CD4-positive, alpha-beta T cell treated with Interleukin-15 for 4 hours (primary cell): Measurements from ENCODE around the gene KLK3.
A peak's percentile ranks its signal among the peaks of the same experiment; 100 is the strongest.

Experiments
- DNase-seq: peaks from one replicate; pipeline ENCODE4 v3.0.0-alpha.2; 2020; ENCODE audit warnings: low spot score

The KLK3 gene

GRCh38 chr19:50831026-50831396 lies 23.7 kb upstream of the KLK3 start:
- DNase-seq: no peak

GRCh38 chr19:50832666-50833065 lies 22.0 kb upstream of the KLK3 start:
- no peak for DNase-seq

- no peak for DNase-seq
Measured at GRCh38 chr19:50833117-50833801, 21.5 kb upstream of the KLK3 start, which contains the start of gene KLK15. Gene KLK15, minus strand, starts transcription at chr19:50833574. Its CDS starts 2,082 bp downstream, at chr19:50831492.

- no peak for DNase-seq
Measured at GRCh38 chr19:50833802-50834167, 20.9 kb upstream of the KLK3 start.

- no peak for DNase-seq
Measured at GRCh38 chr19:50835103-50835784, 19.5 kb upstream of the KLK3 start.

- peak; percentile 45 for DNase-seq
Measured at GRCh38 chr19:50835785-50836542, 18.8 kb upstream of the KLK3 start.

GRCh38 chr19:50836543-50837195 lies 18.0 kb upstream of the KLK3 start:
- no peak for DNase-seq

- no peak for DNase-seq
Measured at GRCh38 chr19:50837300-50837699, 17.4 kb upstream of the KLK3 start.

- DNase-seq: no peak
Measured at GRCh38 chr19:50838239-50838638, 16.5 kb upstream of the KLK3 start.

GRCh38 chr19:50839712-50840655 lies 14.7 kb upstream of the KLK3 start:
- DNase-seq: no peak

GRCh38 chr19:50842130-50842529 lies 12.6 kb upstream of the KLK3 start:
- no peak for DNase-seq

GRCh38 chr19:50843205-50843604 lies 11.5 kb upstream of the KLK3 start:
- no peak for DNase-seq

- DNase-seq: no peak
Measured at GRCh38 chr19:50843701-50844221, 11.0 kb upstream of the KLK3 start.

GRCh38 chr19:50844296-50844935 lies 10.3 kb upstream of the KLK3 start:
- no peak for DNase-seq

- no peak for DNase-seq
Measured at GRCh38 chr19:50850738-50851137, 4.0 kb upstream of the KLK3 start.

- no peak for DNase-seq
Measured at GRCh38 chr19:50851620-50852019, 3.1 kb upstream of the KLK3 start.

GRCh38 chr19:50857366-50857765 lies 2.7 kb downstream of the KLK3 start:
- no peak for DNase-seq

GRCh38 chr19:50858886-50859285 lies 4.2 kb downstream of the KLK3 start:
- DNase-seq: no peak

GRCh38 chr19:50859849-50860248 lies 5.1 kb downstream of the KLK3 start:
- no peak for DNase-seq

- no peak for DNase-seq
Measured at GRCh38 chr19:50861010-50861409, 6.3 kb downstream of the KLK3 start.
